Upper lobe of left lung (tissue), 6 donors: ENCODE results near the gene GALC. TPM values are rescaled to one million over a fixed set of nuclear protein-coding genes. Genes with fewer than 3 reads are reported as not detected.
A peak's percentile ranks its signal among the peaks of the same experiment; 100 is the strongest.

Experiments used
- ATAC-seq, 2 donors: fragments of 200-7000 bp; cut with Tn5 transposase; one replicate each; pipeline ENCODE4 v1.9.1; 2022; ENCODE audit warnings: mild to moderate bottlenecking in 2 of 2, moderate library complexity in 2 of 2; ENCODE audit not compliant: low FRiP score in 2 of 2
- DNase-seq, 2 donors: peaks; one replicate each; pipeline ENCODE4 v3.0.0-alpha.2; 2019 to 2020
- H3K27ac ChIP-seq, 4 donors: fragments of 200-600 bp; sonication (generic); one replicate each; pipeline ENCODE4 v1.5.1; 2016 to 2019
- H3K27me3 ChIP-seq, 4 donors: fragments of 200-600 bp; sonication (generic); one replicate each; pipeline ENCODE4 v1.5.1; 2017 to 2019
- H3K36me3 ChIP-seq, 4 donors: fragments of 200-600 bp; sonication (generic); one replicate each; pipeline ENCODE4 v1.5.1; 2016 to 2019
- H3K4me1 ChIP-seq, 4 donors: fragments of 200-600 bp; sonication (generic); one replicate each; pipeline ENCODE4 v1.5.1; 2018 to 2019
- H3K4me3 ChIP-seq, 4 donors: fragments of 200-600 bp; sonication (generic); one replicate each; pipeline ENCODE4 v1.5.1; 2017 to 2019; ENCODE audit warnings: mild to moderate bottlenecking in 2 of 4, moderate library complexity in 1 of 4
- H3K9me3 ChIP-seq, 4 donors: fragments of 200-600 bp; sonication (generic); one replicate each; pipeline ENCODE4 v1.5.1; 2018 to 2019
- EP300 ChIP-seq, 4 donors: sonication (generic); formaldehyde crosslinking; IDR thresholded peaks; one replicate each; pipeline ENCODE4 v1.5.1; 2017; ENCODE audit warnings: antibody characterized with exemption in 4 of 4, control low read depth in 2 of 4
- POLR2A ChIP-seq, 4 donors: fragments of 450-650 bp; IDR thresholded peaks; one replicate each; pipeline ENCODE4 v1.5.1; 2016 to 2017; ENCODE audit warnings: antibody characterized with exemption in 4 of 4, mild to moderate bottlenecking in 2 of 4
- POLR2AphosphoS5 ChIP-seq, 2 donors: sonication (generic); formaldehyde crosslinking; IDR thresholded peaks; one replicate each; pipeline ENCODE4 v1.5.1; 2017; ENCODE audit warnings: antibody characterized with exemption in 2 of 2
- WGBS, 2 donors: methylation state at CpG; one replicate each; pipeline ENCODE4 v1.1.5; 2017 to 2018; 5-methylcytosine and 5-hydroxymethylcytosine counted together
- total RNA-seq, 6 donors: library from RNA; depleted of rRNA in 4 of 6; stranded (reverse); fragments of >200 nt in 4 of 6; gene quantifications; one replicate each; pipeline versions ENCODE4 v1.1.0 to v1.2.1, GENCODE V29; 2016 to 2021
- TF ChIP-seq, protein P1 (sequence below), 6 experiments: fragments of 450-650 bp in 4 of 6; fragments of 200-600 bp in 2 of 6; sonication (generic) in 2 of 6; IDR thresholded peaks; one replicate each; pipeline ENCODE4 v1.5.1; 2016 to 2019; ENCODE audit warnings: antibody characterized with exemption in 6 of 6
- donor health status: DM: no; HTN: no; CAD: no; lungs with moderate emphysema.
- donor health status: DM: no; HTN: yes; CAD: no; lungs with severe emphysema.

Gene GALC
- total RNA-seq, 6 donors from 2014 or later = 24.2 to 64.3 (median 49.0) TPM

DNA sequence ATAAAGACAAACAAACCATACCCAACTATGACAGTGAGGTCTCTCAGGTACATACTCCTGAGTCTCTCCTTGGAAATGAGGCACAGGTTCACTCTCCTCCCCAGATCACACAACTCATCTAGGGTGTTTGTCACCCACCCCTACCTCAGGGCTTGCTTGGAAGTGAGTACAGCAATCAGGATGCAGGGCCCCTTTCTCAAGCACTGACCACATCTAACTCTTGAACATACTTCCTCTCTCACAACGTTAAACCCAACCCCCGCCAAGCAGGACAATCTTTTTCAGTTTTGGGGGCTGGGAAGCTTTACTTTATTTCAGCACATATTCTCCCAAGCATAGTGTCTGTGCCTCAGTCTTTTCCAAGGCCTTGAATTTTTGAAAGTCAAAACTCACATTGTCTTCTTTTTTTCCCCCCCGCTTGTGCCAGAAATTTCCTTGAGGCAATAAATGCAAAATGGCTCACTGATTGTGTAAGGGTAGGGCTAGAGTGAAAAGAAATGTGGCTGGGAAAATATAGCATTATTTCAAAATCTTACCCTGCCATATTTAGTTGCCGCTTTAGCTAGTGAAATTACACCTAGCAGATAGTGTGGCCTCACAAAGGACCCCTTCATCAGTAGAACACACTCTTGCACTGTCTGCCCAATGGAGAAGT, 9.6 kb upstream of the GALC start:
- Histone ChIP-seq H3K9me3 (no peaks in the 10 kb centered on the region), H3K36me3 (no peaks in the 10 kb centered on the region), H3K27me3 (no peaks in the 10 kb centered on the region), H3K4me1 (peaks cover 0 to 7% (median 2%) of the 10 kb centered on the region in 4 donors), H3K4me3 (no peak overlapping the region), H3K27ac (peak overlapping the region; percentile 19 to 64 (median 61))
- WGBS, 2 donors = 54 to 68% methylated on average over 4 of the region's 4 CpGs
- DNase-seq = peak in 1 of 2 donors; percentile 45
- ATAC-seq = peak; percentile 11 to 30
- TF ChIP-seq POLR2AphosphoS5 (IDR thresholded peaks at IDR 0.05) (no peak), EP300 (IDR thresholded peaks at IDR 0.05) (no peak), POLR2A (IDR thresholded peaks at IDR 0.05) (no peak)

DNA sequence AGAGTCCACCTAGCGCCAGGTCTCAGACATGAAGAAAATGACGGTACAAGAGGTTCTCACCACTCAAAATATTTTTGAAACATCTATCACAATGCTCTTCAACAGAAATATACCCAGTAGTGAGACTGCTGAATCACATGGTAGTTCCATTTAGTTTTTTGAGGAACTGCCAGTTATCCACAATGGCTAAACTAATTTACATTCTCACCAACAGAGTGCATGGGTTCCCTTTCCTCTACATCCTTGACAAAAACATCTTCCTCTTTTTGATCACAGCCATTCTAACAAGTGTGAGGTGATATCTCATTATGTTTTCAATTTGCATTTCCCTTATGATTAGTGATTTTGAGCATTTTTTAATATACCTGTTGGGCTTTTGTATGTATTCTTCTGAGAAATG, 6.3 kb upstream of the GALC start:
- WGBS, 2 donors = 68 to 82% methylated on average over 2 of the region's 2 CpGs
- no peak overlapping the region for H3K4me3 ChIP-seq
- H3K36me3 ChIP-seq = no peaks in the 10 kb centered on the region
- peak; percentile 39 to 68 for ATAC-seq
- no peak for TF ChIP-seq POLR2A (IDR thresholded peaks at IDR 0.05)
- no peak for TF ChIP-seq POLR2AphosphoS5 (IDR thresholded peaks at IDR 0.05)
- TF ChIP-seq EP300 (IDR thresholded peaks at IDR 0.05) = no peak
- TF ChIP-seq, protein P1, sequence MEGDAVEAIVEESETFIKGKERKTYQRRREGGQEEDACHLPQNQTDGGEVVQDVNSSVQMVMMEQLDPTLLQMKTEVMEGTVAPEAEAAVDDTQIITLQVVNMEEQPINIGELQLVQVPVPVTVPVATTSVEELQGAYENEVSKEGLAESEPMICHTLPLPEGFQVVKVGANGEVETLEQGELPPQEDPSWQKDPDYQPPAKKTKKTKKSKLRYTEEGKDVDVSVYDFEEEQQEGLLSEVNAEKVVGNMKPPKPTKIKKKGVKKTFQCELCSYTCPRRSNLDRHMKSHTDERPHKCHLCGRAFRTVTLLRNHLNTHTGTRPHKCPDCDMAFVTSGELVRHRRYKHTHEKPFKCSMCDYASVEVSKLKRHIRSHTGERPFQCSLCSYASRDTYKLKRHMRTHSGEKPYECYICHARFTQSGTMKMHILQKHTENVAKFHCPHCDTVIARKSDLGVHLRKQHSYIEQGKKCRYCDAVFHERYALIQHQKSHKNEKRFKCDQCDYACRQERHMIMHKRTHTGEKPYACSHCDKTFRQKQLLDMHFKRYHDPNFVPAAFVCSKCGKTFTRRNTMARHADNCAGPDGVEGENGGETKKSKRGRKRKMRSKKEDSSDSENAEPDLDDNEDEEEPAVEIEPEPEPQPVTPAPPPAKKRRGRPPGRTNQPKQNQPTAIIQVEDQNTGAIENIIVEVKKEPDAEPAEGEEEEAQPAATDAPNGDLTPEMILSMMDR (IDR thresholded peaks at IDR 0.05) = no peak
- no peaks in the 10 kb centered on the region for H3K27me3 ChIP-seq
- no peaks in the 10 kb centered on the region for H3K9me3 ChIP-seq
- no peak for DNase-seq
- peaks cover under 1 to 7% (median 4%) of the 10 kb centered on the region in 4 donors for H3K4me1 ChIP-seq
- H3K27ac ChIP-seq = peak overlapping the region in 1 of 4 donors; percentile 56

DNA sequence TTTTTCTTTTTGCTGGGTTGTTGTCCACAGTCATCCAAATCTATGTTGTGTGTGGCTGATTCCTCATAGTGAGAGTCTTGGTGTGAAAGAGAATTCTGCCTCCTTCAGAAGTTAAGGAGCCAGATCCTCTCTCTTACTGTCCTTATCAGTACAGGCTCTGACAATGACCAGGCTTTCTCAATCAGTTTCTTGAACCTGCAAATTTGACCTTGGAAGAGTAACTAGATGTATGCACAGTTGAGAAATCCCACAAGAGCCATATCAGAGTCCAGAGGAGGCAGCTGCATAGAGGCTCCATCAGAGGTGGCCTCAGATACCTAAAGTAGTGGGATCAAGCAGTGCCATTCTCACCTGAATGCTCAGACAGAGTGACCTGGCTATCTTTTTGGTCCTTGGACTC, 5.5 kb upstream of the GALC start:
- TF ChIP-seq, protein P1 (IDR thresholded peaks at IDR 0.05) = no peak
- TF ChIP-seq POLR2A (IDR thresholded peaks at IDR 0.05) (no peak), POLR2AphosphoS5 (IDR thresholded peaks at IDR 0.05) (no peak), EP300 (IDR thresholded peaks at IDR 0.05) (no peak)
- no peak for ATAC-seq
- Histone ChIP-seq H3K9me3 (no peaks in the 10 kb centered on the region), H3K27me3 (no peaks in the 10 kb centered on the region), H3K27ac (peak overlapping the region in 1 of 4 donors; percentile 56), H3K36me3 (no peaks in the 10 kb centered on the region), H3K4me1 (peaks cover 7 to 9% (median 8%) of the 10 kb centered on the region in 4 donors), H3K4me3 (no peak overlapping the region)
- no peak for DNase-seq

DNA sequence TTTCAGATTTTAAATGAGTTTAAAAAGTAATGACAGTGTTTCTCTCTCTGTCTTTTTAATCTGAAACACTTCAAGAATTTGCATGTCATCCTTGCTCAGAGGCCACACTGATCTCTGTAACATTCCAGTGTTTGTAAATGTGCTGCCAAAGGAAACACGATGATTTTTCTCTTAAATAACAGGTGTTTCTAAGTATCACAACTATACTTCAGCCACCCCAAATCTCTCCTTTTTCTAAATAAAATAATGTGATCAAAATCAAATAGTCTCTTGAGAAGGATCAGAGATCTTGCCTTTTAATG, 3.3 kb upstream of the GALC start:
- Histone ChIP-seq H3K36me3 (no peaks in the 10 kb centered on the region), H3K4me3 (no peak overlapping the region), H3K4me1 (peaks cover 15 to 24% (median 18%) of the 10 kb centered on the region in 4 donors), H3K27me3 (no peaks in the 10 kb centered on the region), H3K27ac (peak overlapping the region in 3 of 4 donors; percentile 80 to 98 (median 97)), H3K9me3 (no peaks in the 10 kb centered on the region)
- whole genome bisulfite sequencing, 2 donors = 30 to 36% methylated on average over 1 of the region's 1 CpG
- ATAC-seq = no peak
- DNase-seq = no peak
- TF ChIP-seq EP300 (IDR thresholded peaks at IDR 0.05) (no peak), POLR2A (IDR thresholded peaks at IDR 0.05) (no peak), POLR2AphosphoS5 (IDR thresholded peaks at IDR 0.05) (no peak)
- TF ChIP-seq, protein P1 (IDR thresholded peaks at IDR 0.05) = no peak

DNA sequence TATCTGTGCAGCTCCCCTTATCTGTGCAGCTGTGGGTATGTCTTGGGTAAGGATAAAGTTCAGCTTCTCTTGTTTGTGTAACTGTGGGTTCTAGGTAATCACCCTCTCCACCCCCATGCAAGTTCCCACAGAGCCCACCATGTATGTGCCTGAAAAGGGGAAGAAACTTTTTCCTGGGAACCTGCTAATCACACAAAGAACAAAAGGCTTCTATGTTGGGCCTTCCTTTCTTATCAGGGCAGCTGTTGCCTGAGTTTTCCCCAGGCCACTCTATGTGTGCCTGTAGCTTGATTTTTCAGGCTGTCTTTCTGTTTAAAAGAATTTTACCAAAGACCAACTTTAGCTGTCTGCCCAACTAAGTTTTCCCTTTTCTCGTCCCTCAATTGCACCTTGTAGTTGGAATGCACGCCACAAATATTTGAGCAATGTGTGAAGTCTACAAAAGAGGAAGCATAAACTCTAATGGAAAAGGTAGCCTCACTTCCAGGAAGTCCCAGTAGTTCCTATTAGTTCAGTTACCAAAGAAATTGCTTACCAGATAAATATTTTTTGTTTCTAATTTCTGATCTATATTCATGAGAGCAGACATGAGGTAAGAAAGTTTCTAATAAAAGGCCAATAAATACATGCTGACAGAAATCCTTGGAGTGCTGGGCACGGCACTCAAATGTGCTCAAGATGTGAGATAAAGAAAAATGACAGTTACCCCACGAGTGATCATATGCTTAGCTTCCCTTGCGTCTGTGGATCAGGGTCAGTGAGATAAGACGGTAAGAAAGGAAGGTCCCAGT, 2.7 kb upstream of the GALC start:
- Histone ChIP-seq H3K4me3 (no peak overlapping the region), H3K36me3 (no peaks in the 10 kb centered on the region), H3K9me3 (no peaks in the 10 kb centered on the region), H3K27me3 (no peaks in the 10 kb centered on the region), H3K4me1 (peaks cover 20 to 30% (median 23%) of the 10 kb centered on the region in 4 donors), H3K27ac (peak overlapping the region; percentile 58 to 98 (median 88))
- WGBS, 2 donors = 46 to 55% methylated on average over 6 of the region's 6 CpGs
- no peak for ATAC-seq
- TF ChIP-seq EP300 (IDR thresholded peaks at IDR 0.05) (no peak), POLR2A (IDR thresholded peaks at IDR 0.05) (no peak), POLR2AphosphoS5 (IDR thresholded peaks at IDR 0.05) (no peak)
- TF ChIP-seq, protein P1 (IDR thresholded peaks at IDR 0.05) = no peak
- DNase-seq = no peak
